ENCODE results near the gene AMFR. TPM values are rescaled to one million over a fixed set of nuclear protein-coding genes. Genes with fewer than 3 reads are reported as not detected.

Gene AMFR
- total RNA-seq, 1 experiment from 2014 or later: 25.6 TPM

- Histone ChIP-seq H4K8ac (replicated peaks; ENCODE audit: insufficient read length, low read depth, low read length) (no peak overlapping the region), H3K4ac (ENCODE audit: low read depth, low read length) (no peak overlapping the region), H2BK20ac (ENCODE audit: low read depth, low read length, poor library complexity, severe bottlenecking) (no peak overlapping the region), H2AFZ (ENCODE audit: low read length) (no peak overlapping the region), H3K4me2 (ENCODE audit: insufficient read depth, insufficient read length, low read length) (no peak overlapping the region), H2AK5ac (ENCODE audit: insufficient read length, low read length) (no peak overlapping the region), H4K5ac (ENCODE audit: insufficient read length, low read depth, low read length) (no peak overlapping the region), H3K23me2 (ENCODE audit: insufficient read length, low read depth, low read length, poor library complexity, severe bottlenecking) (peaks cover 5% of the 10 kb centered on the region), H3K27me3 (ENCODE audit: insufficient read depth, low read length) (no peaks in the 10 kb centered on the region), H4K91ac (ENCODE audit: insufficient read length, low read depth, low read length) (no peak overlapping the region), H4K20me1 (ENCODE audit: control insufficient read depth, insufficient read depth, insufficient read length) (no peaks in the 10 kb centered on the region), H3K18ac (ENCODE audit: insufficient read length, low read depth, low read length) (no peak overlapping the region), H3K23ac (ENCODE audit: insufficient read length, low read depth, low read length) (no peak overlapping the region), H3K14ac (ENCODE audit: insufficient read depth, low read length) (no peak overlapping the region), H3K27ac (ENCODE audit: insufficient read length, low read depth, low read length) (no peak overlapping the region), H3K4me1 (ENCODE audit: insufficient read depth, low read length) (no peaks in the 10 kb centered on the region), H3K79me2 (ENCODE audit: insufficient read depth, low read length) (no peaks in the 10 kb centered on the region), H3K9ac (ENCODE audit: extremely low read depth, insufficient read length, low read length) (no peak overlapping the region), H3K79me1 (ENCODE audit: insufficient read depth, low read depth, low read length, poor library complexity, severe bottlenecking) (no peaks in the 10 kb centered on the region), H2BK120ac (ENCODE audit: low read depth, low read length, poor library complexity, severe bottlenecking) (no peak overlapping the region), H3T11ph (ENCODE audit: low read length) (no peak overlapping the region), H2BK5ac (ENCODE audit: insufficient read length, low read length) (no peak overlapping the region), H2BK15ac (ENCODE audit: low read depth, low read length) (no peak overlapping the region), H3K9me3 (ENCODE audit: control insufficient read depth, low read depth, low read length) (no peaks in the 10 kb centered on the region), H3K56ac (ENCODE audit: insufficient read length, low read depth, low read length) (no peak overlapping the region), H2BK12ac (ENCODE audit: insufficient read length, low read depth, low read length) (no peak overlapping the region)
- no peak for DNase-seq
- Mint-ChIP-seq H3K36me3 (ENCODE audit: insufficient read depth in 1 of 3, low read depth in 3 of 3) (peaks cover 0 to 3% (median 0%) of the 10 kb centered on the region in 3 experiments; a peak in 3 of 7 replicates), H3K27me3 (ENCODE audit: low read depth) (no peaks in the 10 kb centered on the region), H3K4me3 (no peak overlapping the region), H3K9me3 (no peaks in the 10 kb centered on the region), H3K4me1 (no peaks in the 10 kb centered on the region), H3K27ac (no peak overlapping the region; a peak in 1 of 7 replicates)
- WGBS (ENCODE audit: extremely low coverage, insufficient read length, low lambda C conversion rate): no CpG with 5 or more reads among the region's 17 CpGs
- no peak for TF ChIP-seq CTCF (conservative IDR thresholded peaks at IDR 0.05)
These were observed 84.4 kb downstream of the AMFR start for GRCh38 chr16:56340864-56341365.
